CD4-positive, alpha-beta T cell (primary cell): ENCODE data around the gene SPIN1. TPM values are rescaled to one million over a fixed set of nuclear protein-coding genes. Genes with fewer than 3 reads are reported as not detected.

ENCODE experiments used
- ATAC-seq: fragments of 200-7000 bp; cut with Tn5 transposase; one replicate; pipeline ENCODE4 v1.10.0; 2022; ENCODE audit warnings: mild to moderate bottlenecking; ENCODE audit not compliant: poor library complexity
- CTCF ChIA-PET: fragments of 350-600 bp; sonication (Branson Sonifier 250); formaldehyde crosslinking; loops from one replicate; lab custom pipeline; 2021; ENCODE audit warnings: antibody characterized with exemption, inconsistent platforms; lab: Charles Lee
- POLR2A ChIA-PET: fragments of 350-600 bp; sonication (Branson Sonifier 250); formaldehyde crosslinking; loops from one replicate; lab custom pipeline; 2021; ENCODE audit warnings: antibody characterized with exemption, inconsistent platforms; lab: Charles Lee
- DNase-seq, 14 experiments: peaks; one replicate each; pipeline ENCODE4 v3.0.0-alpha.2; 2013 to 2020; ENCODE audit warnings: mixed read lengths in 2 of 14
- H3K27ac ChIP-seq, 2 donors: one replicate each; pipeline versions ENCODE4 v1.5.1 to v1.7.0; 2013; ENCODE audit warnings: low read length in 2 of 2, low read depth in 1 of 2, mild to moderate bottlenecking in 1 of 2
- H3K27me3 ChIP-seq, 2 experiments: 1 replicate in 1 of 2; 2 replicates in 1 of 2; pipeline versions ENCODE4 v1.6.1 to v1.7.0; 2013; ENCODE audit warnings: low read length in 2 of 2, control low read depth in 1 of 2, mild to moderate bottlenecking in 1 of 2, moderate library complexity in 1 of 2; ENCODE audit not compliant: insufficient read depth in 2 of 2, control insufficient read depth in 1 of 2
- H3K36me3 ChIP-seq: one replicate; pipeline ENCODE4 v1.6.1; 2013; ENCODE audit warnings: low read length, control low read depth; ENCODE audit not compliant: insufficient read depth
- H3K4me1 ChIP-seq: one replicate; pipeline ENCODE4 v1.6.1; 2013; ENCODE audit warnings: low read length, control low read depth; ENCODE audit not compliant: insufficient read depth
- H3K4me3 ChIP-seq: one replicate; pipeline ENCODE4 v1.5.1; 2013; ENCODE audit warnings: mild to moderate bottlenecking, low read length, moderate library complexity
- H3K9me3 ChIP-seq, 2 experiments: 1 replicate in 1 of 2; 2 replicates in 1 of 2; pipeline versions ENCODE4 v1.6.1 to v1.7.0; 2013; ENCODE audit warnings: low read length in 2 of 2, mild to moderate bottlenecking in 2 of 2, control low read depth in 1 of 2, moderate library complexity in 1 of 2; ENCODE audit not compliant: control insufficient read depth in 1 of 2, insufficient read depth in 1 of 2
- H3K27ac Mint-ChIP-seq: one replicate; pipeline ENCODE4 v1.8.0; 2020; ENCODE audit warnings: mixed read lengths
- H3K27me3 Mint-ChIP-seq: one replicate; pipeline ENCODE4 v1.8.0; 2021; ENCODE audit warnings: mixed read lengths
- H3K36me3 Mint-ChIP-seq: one replicate; pipeline ENCODE4 v1.8.0; 2021; ENCODE audit warnings: low read depth, mixed read lengths
- H3K4me1 Mint-ChIP-seq: one replicate; pipeline ENCODE4 v1.8.0; 2021; ENCODE audit warnings: low read depth, mixed read lengths
- H3K4me3 Mint-ChIP-seq: one replicate; pipeline ENCODE4 v1.8.0; 2020; ENCODE audit warnings: mild to moderate bottlenecking, mixed read lengths
- H3K9me3 Mint-ChIP-seq: one replicate; pipeline ENCODE4 v1.8.0; 2020; ENCODE audit warnings: mixed read lengths
- CTCF ChIP-seq: fragments of 200-600 bp; IDR thresholded peaks from one replicate; pipeline ENCODE4 v1.8.0; 2022; ENCODE audit warnings: antibody characterized with exemption, mild to moderate bottlenecking
- intact Hi-C, 2 experiments: fragments of 100-400 bp; cut with DNase I in 1 of 2; cut with micrococcal nuclease in 1 of 2; formaldehyde crosslinking; loops; one replicate each; pipeline versions ENCODE4 v1.15.1 to v1.9.0; 2023 to 2025; cut with DNase I, micrococcal nuclease
- polyA plus RNA-seq, 2 donors: library from polyadenylated mRNA; unstranded; fragments of 120-200 nt; gene quantifications; one replicate each; pipeline ENCODE4 v1.2.1, GENCODE V29; 2013
- total RNA-seq, 174 experiments: library from RNA in 2 of 174; stranded (reverse) in 2 of 174; gene quantifications; one replicate each; pipeline ENCODE4 v1.2.3 and lab custom pipeline; 2021 to 2026

The SPIN1 gene
- total RNA-seq (10 to 100 TPM; 27.7 to 30.3 TPM), total RNA-seq (lab: John Stamatoyannopoulos, UW) (29.6 to 125 (median 58.7) reads per million in 172 experiments)
- polyA plus RNA-seq (2013, experiment 1 of 2), result 22.9 TPM
- polyA plus RNA-seq (2013, experiment 2 of 2), result 23.4 TPM

GRCh38 chr9:88388203-88388885 lies at the start of gene SPIN1:
Gene SPIN1 (plus strand): TSS chr9:88388444. CDS start chr9:88426540, 38,096 bp downstream.
- Mint-ChIP-seq H3K4me1 (peaks cover 47% of the 10 kb centered on the region), H3K4me3 (peak within 1 kb of the TSS; percentile 98), H3K9me3 (no peaks in the 10 kb centered on the region), H3K27ac (peak within 1 kb of the TSS; percentile 100), H3K36me3 (peaks cover 24% of the 10 kb centered on the region), H3K27me3 (no peaks in the 10 kb centered on the region)
- peak; percentile 69 to 94 (median 84) for DNase-seq
- intact Hi-C loops, result loop anchor here (1.0 to 10.0 kb wide), 4 partner anchors 66 to 929 kb away; partner anchors contain the start of gene SECISBP2 (in 1 of the 2)
- POLR2A ChIA-PET, result interaction anchor here (1.1 kb wide), 1 partner anchor 65 kb away, joined by 12 read pairs; no protein-coding TSS in a partner anchor
- Histone ChIP-seq H3K27ac (peak within 1 kb of the TSS; percentile 45 to 64), H3K4me3 (peak within 1 kb of the TSS; percentile 79), H3K4me1 (peaks cover 15% of the 10 kb centered on the region), H3K9me3 (no peaks in the 10 kb centered on the region), H3K36me3 (no peaks in the 10 kb centered on the region), H3K27me3 (no peaks in the 10 kb centered on the region)
- peak; percentile 69 for ATAC-seq
- TF ChIP-seq CTCF, result no peak
- CTCF ChIA-PET, result no interaction called here

- no peaks in the 10 kb centered on the region for H3K9me3 Mint-ChIP-seq
- Histone ChIP-seq H3K27ac (no peak overlapping the region), H3K27me3 (no peaks in the 10 kb centered on the region), H3K9me3 (no peaks in the 10 kb centered on the region), H3K36me3 (no peaks in the 10 kb centered on the region), H3K4me1 (no peaks in the 10 kb centered on the region), H3K4me3 (no peak overlapping the region)
- no peaks in the 10 kb centered on the region for H3K4me1 Mint-ChIP-seq
- intact Hi-C loops, result no loop called here
- H3K4me3 Mint-ChIP-seq, result no peak overlapping the region
- DNase-seq, result no peak
- no peak for TF ChIP-seq CTCF
- ChIA-PET CTCF (no interaction called here), POLR2A (no interaction called here)
- ATAC-seq, result no peak
- no peak overlapping the region for H3K27ac Mint-ChIP-seq
- no peaks in the 10 kb centered on the region for H3K36me3 Mint-ChIP-seq
- peaks cover 4% of the 10 kb centered on the region for H3K27me3 Mint-ChIP-seq
Measured at GRCh38 chr9:88339317-88339716, 48.9 kb upstream of the SPIN1 start.

- ATAC-seq (no peak), DNase-seq (no peak)
- ChIA-PET POLR2A (no interaction called here), CTCF (no interaction called here)
- no peak overlapping the region for H3K4me3 Mint-ChIP-seq
- Histone ChIP-seq H3K4me3 (no peak overlapping the region), H3K9me3 (no peaks in the 10 kb centered on the region), H3K4me1 (no peaks in the 10 kb centered on the region), H3K36me3 (no peaks in the 10 kb centered on the region), H3K27me3 (no peaks in the 10 kb centered on the region), H3K27ac (no peak overlapping the region)
- TF ChIP-seq CTCF, result no peak
- H3K27ac Mint-ChIP-seq, result no peak overlapping the region
- H3K27me3 Mint-ChIP-seq, result peaks cover 4% of the 10 kb centered on the region
- no peaks in the 10 kb centered on the region for H3K4me1 Mint-ChIP-seq
- intact Hi-C loops, result no loop called here
- H3K9me3 Mint-ChIP-seq, result no peaks in the 10 kb centered on the region
- no peaks in the 10 kb centered on the region for H3K36me3 Mint-ChIP-seq
Measured at GRCh38 chr9:88342246-88342645, 46.0 kb upstream of the SPIN1 start.
